NCI-H1694 treated with DMSO at 0.1 percent for 48 hours (cell line): Measurements from ENCODE around the gene LSAMP.

Experiments
- DNase-seq: peaks from one replicate; lab custom pipeline; 2025; lab: John Stamatoyannopoulos, UW

LSAMP gene

GRCh38 chr3:115943579-115943978 is 501.7 kb downstream of the LSAMP start:
- DNase-seq: no peak

GRCh38 chr3:115937054-115937453 is 508.2 kb downstream of the LSAMP start:
- no peak for DNase-seq

DNA sequence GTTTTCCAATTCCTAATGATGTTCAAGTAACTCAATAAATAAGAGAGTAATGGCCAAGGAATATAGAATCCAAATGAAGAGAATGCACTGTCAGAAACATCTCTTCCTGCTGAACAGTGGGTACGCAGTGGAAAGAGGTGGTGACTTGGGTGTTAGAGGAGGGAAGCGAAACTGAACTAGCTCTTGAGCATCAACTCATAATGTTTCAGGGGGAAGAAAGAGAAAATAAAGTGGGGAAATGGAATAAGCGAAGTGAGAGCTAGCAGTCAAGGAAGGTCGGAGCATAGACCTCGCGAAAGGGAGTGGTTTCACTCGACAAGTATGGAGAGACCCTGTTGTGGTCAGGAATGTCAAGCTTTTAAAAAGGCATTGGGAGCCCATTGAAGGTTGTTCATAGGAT is 512.5 kb downstream of the LSAMP start:
- DNase-seq: no peak

GRCh38 chr3:115931581-115931980 is 513.7 kb downstream of the LSAMP start:
- no peak for DNase-seq

GRCh38 chr3:115930922-115931321 is 514.4 kb downstream of the LSAMP start:
- no peak for DNase-seq

GRCh38 chr3:115930168-115930567 is 515.1 kb downstream of the LSAMP start:
- DNase-seq: no peak

GRCh38 chr3:115928376-115928775 is 516.9 kb downstream of the LSAMP start:
- no peak for DNase-seq

- DNase-seq: peak; percentile 74
Observed at GRCh38 chr3:115927197-115927596, 518.1 kb downstream of the LSAMP start.

GRCh38 chr3:115922681-115923347 is 522.5 kb downstream of the LSAMP start:
- DNase-seq: peak; percentile 16

DNA sequence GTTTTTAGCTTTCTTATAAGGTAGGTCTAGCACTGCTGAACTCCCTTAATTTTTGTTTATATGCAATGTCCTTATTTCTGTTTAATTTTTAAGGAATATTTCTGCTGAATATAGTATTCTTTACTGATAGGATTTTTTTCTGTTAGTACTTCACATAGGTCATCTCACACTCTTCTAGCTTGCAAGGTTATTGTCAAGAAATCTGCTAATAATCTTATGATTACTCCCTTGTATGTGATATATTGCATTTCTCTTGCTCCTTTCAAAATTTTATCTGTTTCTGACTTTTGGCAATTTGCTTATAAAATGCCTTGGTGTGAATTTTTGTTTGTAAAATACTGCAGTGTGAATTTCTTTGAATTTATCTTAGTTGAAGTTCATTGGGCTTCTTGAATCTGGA is 523.6 kb downstream of the LSAMP start:
- no peak for DNase-seq

- no peak for DNase-seq
Observed at GRCh38 chr3:115918900-115919299, 526.4 kb downstream of the LSAMP start.

GRCh38 chr3:115916866-115917265 is 528.4 kb downstream of the LSAMP start:
- DNase-seq: no peak

- DNase-seq: no peak
Observed at GRCh38 chr3:115915061-115915460, 530.2 kb downstream of the LSAMP start.

DNA sequence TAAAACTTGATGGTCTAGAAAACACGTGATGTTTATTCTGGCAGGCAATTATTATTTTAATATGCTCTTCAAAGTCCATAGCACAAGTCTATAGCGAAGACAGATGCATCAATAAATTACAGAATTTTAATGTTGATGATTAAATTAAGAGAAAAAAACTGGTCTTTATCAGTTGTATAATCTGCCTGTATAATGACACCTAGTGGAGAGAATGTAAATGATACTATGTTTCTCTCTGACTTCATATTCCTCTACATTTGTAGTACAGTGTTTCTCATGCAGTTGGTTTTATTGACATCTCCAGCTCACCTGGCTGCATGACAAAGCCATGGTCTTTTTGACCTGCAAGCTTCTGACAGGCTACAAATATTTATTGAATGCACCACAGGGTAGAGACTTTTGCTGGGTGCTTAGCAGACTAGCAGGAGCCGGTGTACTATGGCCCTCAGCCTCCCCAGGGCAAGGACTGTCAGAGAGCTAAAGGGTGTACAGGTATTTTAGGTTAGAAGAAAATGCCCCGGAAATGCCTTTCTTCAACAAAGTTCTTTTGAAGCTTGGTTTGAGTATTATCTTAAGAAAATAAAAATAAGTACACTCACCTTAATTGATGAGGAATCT is 532.1 kb downstream of the LSAMP start:
- peak; percentile 31 for DNase-seq

GRCh38 chr3:115912372-115912771 is 532.9 kb downstream of the LSAMP start:
- no peak for DNase-seq

DNA sequence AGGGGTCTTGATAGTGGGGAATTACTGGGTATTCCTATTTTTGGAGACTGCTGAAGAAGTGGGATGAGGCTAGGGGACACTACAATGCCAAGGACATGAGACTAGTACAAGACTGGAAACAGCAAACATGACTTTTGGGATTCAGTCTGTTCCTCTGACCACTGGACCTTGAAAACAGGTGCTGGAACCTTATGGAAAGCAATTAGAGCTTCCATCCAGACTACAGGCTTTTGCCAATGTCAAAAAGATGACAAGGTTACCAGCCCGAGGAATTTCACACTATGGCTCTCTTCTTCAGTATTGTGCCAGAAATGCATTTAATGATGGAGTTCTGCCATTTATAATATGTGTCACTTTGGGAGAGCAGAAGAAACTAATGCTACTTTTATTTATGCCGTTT is 539.4 kb downstream of the LSAMP start:
- DNase-seq: no peak

DNA sequence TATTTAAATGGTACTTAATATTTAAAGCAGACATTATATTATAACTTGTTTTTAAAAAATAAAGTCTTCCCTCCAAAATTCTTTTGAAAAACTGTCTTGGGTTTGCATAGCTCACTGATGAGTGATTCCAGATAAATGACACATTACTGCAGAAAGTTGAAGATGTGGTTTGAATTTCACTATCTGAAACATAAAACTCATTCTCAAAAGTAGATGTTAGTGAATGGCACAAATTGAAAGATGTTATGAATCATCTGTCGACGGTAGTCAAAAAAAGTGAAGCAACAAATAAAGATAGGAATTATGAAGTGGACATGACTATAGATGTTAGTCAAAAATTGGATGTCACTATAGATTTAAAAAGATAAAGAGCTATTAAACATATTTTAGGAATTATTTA is 541.4 kb downstream of the LSAMP start:
- no peak for DNase-seq

DNA sequence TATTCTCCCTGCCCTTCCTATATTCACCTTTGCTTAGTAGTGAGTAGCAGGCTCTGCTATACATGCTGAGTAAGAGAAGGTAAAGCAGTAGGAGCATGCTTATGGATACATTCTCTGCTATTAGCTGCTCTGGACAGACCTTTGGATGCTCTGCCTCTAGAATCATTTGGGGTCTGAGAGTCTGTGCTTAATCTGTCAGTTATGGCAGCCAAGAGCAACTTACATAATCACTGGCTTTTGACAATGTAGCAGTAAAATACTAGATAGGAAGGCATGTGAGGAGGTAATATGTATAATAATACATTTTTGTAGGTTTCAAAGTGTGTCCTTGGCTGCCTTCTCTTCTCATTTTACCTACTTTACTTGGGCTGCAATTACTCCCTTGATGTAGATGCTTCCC is 544.3 kb downstream of the LSAMP start:
- DNase-seq: no peak

DNA sequence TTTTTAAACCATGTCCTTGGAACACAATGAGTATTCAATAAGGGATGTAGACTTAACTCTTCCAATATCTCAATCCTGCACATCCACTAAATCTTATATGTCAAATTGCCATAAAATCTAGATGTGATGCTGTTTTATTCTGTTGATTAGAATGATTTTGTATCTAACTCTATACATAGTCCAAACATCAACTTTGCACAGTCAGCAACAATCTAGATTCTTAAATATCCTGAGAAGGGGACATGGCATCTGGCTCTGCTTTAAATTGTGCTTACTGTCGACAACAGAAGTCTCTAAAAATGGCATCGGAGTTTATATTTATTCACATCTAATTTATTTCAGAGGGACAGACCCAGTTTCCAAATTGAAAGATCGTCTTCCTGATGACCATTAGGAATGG is 545.8 kb downstream of the LSAMP start:
- DNase-seq: no peak

- DNase-seq: no peak
Observed at GRCh38 chr3:115898656-115899410, 546.5 kb downstream of the LSAMP start.

DNA sequence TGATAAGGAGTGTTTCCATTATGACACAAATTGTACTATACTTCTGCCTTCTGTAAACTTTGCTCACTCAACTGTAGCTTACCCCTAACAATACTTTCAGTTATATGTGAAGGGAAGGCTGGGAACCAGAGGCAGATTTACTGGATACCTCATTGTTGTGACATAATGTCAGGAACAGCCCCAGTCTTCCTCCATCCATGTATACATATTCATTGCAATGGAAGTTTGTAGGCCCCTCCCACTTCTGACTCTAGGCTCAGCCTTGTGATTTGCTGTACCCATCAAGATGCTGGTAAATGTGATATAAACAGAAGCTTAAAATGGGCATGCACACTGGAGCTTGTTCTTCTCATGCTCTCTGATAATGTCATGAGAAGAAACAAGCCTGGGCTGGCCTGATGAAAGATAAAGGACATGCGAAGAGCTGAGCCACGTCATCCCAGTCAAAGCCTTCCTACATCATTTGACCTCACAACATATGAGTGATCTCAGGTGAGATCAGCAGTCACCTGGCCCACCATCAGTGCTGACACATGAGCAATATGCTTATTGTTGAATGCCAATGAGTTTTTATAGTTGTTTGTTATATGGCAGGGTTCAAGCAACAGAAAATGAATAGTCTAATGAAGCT is 554.2 kb downstream of the LSAMP start:
- DNase-seq: no peak

DNA sequence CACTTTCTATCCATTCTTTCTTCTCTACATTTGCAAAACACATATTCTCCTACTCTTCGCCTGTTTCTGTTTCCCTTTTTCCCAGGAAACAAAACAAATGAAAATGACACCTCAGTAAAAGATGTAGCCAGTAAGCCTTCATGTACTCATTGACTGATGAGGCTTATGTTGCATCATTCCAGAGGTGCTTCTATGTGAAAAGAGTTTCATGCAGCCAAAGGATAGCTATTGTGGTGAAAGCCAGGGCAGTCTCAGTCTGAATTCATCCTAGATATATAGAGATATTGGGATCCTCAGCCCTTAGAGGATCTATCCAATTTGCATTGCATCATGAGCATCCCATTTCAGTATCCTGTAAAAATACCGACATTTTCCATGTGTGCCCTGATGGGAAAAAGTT is 554.7 kb downstream of the LSAMP start:
- DNase-seq: no peak

GRCh38 chr3:115885621-115886020 is 559.7 kb downstream of the LSAMP start:
- no peak for DNase-seq
